ENCODE data around the gene TTC3.

DNA sequence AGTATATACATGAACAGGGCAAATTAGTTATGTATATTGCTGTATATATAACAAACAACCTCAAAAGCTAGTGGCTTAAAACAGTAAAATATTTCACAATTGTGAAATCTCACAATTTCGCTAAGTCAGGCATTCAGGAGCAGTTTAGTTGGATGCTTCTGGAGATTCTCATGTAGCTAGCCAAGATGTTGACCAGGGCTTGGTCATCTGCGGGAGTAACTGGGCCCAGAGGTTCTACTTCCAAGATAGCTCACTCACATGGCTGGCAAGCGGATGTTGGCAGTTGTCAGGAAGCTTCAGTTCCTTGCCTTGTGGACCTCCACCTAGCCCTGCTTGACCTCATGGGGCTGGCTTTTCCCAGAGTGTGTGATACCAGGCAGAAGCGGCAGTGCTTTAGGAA, 95.6 kb downstream of the TTC3 start:
- TF ChIP-seq, protein P1, sequence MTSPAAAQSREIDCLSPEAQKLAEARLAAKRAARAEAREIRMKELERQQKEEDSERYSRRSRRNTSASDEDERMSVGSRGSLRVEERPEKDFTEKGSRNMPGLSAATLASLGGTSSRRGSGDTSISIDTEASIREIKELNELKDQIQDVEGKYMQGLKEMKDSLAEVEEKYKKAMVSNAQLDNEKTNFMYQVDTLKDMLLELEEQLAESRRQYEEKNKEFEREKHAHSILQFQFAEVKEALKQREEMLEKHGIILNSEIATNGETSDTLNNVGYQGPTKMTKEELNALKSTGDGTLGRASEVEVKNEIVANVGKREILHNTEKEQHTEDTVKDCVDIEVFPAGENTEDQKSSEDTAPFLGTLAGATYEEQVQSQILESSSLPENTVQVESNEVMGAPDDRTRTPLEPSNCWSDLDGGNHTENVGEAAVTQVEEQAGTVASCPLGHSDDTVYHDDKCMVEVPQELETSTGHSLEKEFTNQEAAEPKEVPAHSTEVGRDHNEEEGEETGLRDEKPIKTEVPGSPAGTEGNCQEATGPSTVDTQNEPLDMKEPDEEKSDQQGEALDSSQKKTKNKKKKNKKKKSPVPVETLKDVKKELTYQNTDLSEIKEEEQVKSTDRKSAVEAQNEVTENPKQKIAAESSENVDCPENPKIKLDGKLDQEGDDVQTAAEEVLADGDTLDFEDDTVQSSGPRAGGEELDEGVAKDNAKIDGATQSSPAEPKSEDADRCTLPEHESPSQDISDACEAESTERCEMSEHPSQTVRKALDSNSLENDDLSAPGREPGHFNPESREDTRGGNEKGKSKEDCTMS (CRISPR knock-in tag; conservative IDR thresholded peaks at IDR 0.05) = no peak
- TF ChIP-seq CHD4 (IDR thresholded peaks at IDR 0.05; ENCODE audit: borderline replicate concordance, low read length) (no peak), MAZ (IDR thresholded peaks at IDR 0.05; ENCODE audit: borderline replicate concordance, low read depth, low read length) (no peak), MAZ (CRISPR knock-in tag; IDR thresholded peaks at IDR 0.05; ENCODE audit: low read depth) (no peak), ZC3H4 (CRISPR knock-in tag; IDR thresholded peaks at IDR 0.05; ENCODE audit: borderline replicate concordance) (no peak)

All from HepG2 (cell line).